Stimulated activated CD4-positive, alpha-beta T cell treated with anti-CD3 and anti-CD28 coated beads, Interleukin-4, amount 100 ng/mL, for 48 hours (primary cell): ENCODE results near the gene LRRIQ1.

ENCODE experiments used
- DNase-seq, 2 donors: peaks; one replicate each; pipeline ENCODE4 v3.0.0-alpha.2; 2020; ENCODE audit warnings: low read depth in 2 of 2

Gene LRRIQ1

GRCh38 chr12:85281636-85282312 is 245.6 kb downstream of the LRRIQ1 start:
- no peak for DNase-seq

GRCh38 chr12:85283560-85283959 is 247.4 kb downstream of the LRRIQ1 start:
- no peak for DNase-seq
